Suppressor macrophage (primary cell): ENCODE measurements around the gene RER1.

Source experiments
- DNase-seq, 4 experiments: peaks; one replicate each; pipeline ENCODE4 v3.0.0-alpha.2; 2020 to 2022

Gene RER1

DNA sequence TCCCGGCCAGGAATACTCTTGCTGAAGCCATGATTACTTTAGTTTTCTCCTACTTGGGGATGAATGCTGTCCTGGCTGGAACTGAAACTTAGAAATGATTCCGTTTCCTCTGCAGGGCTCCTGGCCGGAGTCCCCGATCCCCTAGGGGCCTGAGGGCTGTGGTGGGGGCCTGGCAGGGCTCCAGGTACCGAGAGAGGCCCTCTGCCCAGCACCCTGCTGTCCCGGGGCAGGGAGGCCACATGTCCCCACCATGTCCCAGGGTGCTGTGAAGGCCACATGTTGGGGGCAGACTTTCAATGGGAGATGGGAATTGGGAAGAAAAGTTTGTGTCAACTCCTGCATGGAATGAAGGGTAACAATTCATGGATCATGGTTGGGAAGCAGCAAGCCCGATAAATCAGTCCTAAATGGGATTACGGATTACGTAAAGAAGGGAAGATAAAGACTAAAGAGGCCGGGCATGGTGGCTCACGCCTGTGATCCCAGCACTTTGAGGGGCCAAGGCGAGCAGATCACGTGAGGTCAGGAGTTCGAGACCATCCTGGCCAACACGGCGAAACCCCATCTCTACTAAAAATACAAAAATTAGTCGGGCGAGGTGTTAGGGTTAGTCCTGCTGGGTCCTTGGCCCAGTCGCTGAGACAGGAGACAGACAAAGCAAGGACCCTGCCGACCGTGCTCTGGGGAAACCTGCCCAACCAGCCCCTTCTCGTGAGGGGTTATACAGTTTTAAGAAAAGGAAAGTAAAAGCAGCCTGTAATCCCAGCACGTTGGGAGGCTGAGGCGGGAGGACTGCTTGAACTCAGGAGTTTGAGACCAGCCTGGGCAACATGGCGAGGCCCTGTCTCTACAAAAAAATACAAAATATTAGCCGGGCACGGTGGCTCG lies 37.8 kb upstream of the RER1 start:
- DNase-seq: no peak

DNA sequence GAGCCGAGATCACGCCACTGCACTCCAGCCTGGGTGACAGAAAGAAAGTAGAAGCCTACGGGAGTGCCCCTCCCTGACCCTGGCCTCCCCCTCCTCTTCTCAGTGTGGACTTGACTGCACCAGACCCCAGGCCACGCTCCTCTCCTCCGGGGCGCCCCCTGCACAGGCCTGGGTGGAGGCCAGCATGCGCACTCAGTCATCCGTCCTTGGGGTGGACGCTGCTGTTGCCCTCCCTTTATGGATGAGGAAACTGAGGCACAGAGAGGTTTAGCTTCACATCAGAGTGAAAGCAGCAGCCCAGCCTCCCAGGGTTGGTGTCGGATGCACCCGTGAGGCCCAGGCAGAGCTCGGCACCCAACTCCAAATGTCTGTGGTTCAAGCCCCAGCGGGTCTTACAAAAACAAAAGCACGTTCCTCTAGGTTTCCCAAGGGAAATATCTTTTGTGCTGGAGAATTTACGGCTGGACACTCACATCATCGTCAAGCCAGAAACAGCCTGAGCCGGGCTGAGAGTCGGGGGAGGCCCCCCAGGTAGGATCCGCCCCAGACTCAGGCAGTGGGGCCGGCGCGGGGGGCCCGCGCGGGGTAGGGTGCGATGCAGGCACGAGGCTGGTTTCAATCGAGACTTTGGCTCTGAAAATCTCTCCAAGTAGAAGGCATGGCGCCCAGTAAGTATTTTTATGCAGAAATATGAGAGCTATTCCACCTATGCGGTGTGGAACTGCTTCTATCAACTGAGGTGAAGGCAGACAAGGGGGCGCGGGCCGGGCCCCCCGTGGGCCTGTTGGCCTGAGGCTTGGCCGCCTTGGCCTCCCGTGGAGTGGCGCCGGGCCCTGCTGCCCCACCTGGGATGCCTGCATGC lies 36.9 kb upstream of the RER1 start:
- no peak for DNase-seq

GRCh38 chr1:2355373-2356261 lies 36.0 kb upstream of the RER1 start:
- DNase-seq: no peak

DNA sequence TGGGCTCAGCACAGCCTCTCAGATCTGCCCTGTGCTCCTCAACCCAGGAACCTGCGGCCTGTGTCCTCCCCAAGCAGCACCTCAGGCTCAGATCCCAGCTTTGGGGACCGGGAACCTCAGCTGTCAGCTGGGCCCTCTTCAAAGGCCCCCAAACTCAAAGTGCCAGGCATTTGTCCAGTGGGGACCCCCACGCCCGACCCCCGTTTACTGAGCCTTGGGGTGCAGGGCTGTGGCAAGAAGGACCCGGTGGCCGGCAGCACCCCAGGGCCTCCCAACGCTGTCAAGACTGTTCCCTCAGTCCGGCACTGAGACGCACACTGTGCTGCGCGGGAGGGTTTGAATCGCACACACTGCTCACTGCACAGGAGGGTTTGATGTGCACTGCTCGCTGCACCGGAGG lies 35.2 kb upstream of the RER1 start:
- no peak for DNase-seq

DNA sequence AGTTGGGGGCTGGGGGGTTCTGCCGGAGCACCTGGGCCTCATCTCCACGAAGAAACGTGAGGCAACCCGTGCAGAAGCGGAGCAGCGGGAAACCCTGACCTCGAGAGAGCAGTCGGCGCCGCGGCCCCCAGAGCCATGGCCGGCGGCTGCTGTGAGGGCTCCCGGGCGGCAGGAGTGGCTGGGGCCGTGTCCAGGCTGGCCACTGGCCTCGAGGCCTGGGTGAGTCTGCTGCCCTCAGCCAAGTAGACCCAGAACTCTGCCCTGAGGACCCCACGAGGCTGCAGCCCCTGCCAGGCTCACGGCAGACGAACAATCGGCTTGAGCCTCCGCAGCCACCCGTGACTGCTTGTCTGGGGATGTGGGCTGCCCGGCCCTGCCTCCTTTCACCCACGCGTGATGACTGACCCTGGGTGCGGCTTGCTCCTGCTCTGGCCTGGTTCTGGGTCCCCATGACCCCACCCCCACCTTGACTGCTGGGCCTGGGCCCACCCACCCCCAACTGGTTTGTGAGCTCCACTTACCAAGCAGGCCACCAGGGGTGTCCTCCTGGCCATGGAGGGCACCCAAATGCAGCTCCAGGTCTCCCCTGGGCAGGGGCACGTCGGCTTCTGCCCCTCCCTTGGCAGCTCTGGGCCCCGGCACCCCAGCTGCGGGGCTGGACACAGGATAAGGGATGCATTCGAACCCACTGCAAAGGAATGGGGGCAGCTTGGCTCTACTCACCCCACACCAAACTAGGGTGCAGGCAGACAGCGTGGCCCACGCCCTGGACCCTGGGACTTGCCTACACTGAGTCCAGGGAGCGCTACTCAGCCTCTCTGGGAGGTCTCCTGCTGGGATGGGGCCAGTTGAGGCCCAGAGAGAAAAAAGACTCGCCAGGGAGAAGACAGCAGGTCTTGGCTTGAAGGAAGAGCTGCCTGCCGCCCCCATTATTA lies 34.5 kb upstream of the RER1 start:
- no peak for DNase-seq

GRCh38 chr1:2358072-2358471 lies 33.6 kb upstream of the RER1 start:
- DNase-seq: no peak

GRCh38 chr1:2358651-2359640 lies 32.7 kb upstream of the RER1 start:
- no peak for DNase-seq

DNA sequence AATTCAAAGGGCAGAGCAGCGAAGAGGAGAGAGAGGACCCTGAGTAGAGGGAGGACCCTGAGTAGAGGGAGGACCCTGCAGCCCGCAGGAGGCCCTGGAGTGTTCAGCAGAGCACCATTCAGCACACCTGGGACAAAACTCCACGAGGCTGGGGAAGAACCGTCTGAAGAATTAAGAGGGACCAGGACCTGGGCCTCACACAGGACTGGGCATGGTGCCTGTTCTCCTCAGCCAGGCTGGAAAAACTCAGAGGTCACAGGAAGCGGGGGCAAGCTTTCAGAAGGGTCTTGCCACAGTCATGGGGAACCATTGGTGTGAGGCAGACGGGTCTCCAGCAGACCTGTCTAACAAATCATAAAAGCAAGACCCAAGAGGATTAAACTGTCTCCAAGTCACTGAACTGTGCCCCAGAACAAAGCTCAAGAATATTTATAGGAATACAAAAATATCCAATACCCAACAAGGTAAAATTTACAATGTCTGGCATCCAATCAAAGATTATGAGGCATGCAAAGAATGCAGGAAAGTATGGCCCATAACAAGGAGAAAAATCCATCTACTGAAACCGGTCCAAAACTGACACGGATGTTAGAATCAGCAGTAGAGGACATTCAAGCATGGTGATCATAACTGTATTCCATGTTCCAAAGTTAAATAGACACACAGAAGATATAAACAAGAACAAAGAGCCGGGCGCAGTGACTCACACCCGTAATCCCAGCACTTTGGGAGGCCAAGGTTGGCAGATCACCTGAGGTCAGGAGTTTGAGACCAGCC lies 30.9 kb upstream of the RER1 start:
- no peak for DNase-seq

DNA sequence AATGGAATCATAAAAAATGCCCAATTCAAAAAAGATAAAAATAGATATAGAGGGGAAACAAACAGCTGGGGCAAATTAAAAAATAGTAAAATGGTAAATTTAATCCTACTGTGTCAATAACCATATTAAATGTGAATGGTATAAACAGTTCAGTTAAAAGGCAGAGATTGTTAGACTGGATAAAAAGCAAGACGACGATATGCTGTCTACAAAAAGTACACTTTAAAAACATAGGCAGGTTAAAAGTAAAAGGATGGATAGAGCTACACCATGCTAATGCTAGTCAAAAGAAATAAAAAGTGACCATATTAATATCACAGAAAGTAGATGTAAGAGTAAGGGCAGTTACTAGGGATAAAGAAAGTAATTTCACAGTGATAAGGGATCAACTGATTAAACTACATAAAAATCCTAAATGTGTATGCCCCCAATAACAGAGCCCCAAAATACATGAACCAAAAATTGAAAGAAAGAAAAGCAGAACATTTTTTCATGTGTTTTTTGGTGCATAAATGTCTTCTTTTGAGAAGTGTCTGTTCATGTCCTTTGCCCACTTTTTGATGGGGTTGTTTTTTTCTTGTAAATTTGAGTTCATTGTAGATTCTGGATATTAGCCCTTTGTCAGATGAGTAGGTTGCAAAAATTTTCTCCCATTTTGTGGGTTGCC lies 27.7 kb upstream of the RER1 start:
- no peak for DNase-seq

GRCh38 chr1:2368053-2368744 lies 23.4 kb upstream of the RER1 start:
- DNase-seq: no peak

DNA sequence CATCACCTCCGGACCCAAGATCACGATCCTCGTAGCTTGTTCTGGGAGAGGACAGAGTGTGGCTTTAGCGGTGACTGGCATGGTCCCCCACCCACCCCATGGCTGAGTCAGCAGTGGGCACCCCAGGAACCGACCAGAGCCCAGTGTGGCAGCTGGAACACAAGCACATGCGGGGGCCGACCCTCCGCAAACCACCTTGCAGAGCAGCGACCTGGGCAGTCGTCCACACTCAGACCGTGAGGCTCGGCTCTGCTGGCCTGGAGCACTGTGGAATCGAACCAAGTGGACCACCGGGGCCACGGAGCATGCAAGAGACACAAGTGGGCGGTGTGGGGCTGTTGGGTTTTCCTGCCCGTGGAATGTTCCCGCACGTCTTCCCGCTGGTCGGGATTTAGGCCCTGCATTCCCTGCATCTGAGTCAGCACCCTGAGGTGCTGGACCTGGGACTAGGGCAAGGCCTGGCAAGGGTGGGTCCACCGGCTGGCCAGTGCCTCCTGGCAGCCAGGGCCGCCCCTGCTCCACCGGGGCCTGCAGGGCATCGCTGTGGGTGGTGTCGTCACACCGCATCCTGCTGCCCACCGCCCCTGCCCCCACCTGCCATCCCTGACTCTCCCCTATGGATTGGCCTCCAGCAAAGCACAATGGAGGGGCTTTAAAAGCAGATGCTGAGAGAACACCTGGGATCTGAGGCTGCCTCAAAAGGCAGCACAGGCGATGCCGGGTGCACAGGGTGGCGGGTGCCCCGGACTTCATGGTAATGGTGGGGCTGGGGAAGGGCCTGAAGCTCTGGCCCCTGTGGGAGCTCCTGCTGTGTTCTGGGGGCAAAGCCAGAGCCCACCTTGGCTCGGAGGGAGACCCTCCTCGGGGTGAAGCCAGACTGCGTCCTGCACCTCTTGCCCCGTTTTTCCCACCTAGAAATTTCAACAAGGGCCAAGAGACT lies 18.8 kb upstream of the RER1 start:
- DNase-seq: no peak

- DNase-seq: no peak
Observed at GRCh38 chr1:2373551-2374251, 17.9 kb upstream of the RER1 start.

DNA sequence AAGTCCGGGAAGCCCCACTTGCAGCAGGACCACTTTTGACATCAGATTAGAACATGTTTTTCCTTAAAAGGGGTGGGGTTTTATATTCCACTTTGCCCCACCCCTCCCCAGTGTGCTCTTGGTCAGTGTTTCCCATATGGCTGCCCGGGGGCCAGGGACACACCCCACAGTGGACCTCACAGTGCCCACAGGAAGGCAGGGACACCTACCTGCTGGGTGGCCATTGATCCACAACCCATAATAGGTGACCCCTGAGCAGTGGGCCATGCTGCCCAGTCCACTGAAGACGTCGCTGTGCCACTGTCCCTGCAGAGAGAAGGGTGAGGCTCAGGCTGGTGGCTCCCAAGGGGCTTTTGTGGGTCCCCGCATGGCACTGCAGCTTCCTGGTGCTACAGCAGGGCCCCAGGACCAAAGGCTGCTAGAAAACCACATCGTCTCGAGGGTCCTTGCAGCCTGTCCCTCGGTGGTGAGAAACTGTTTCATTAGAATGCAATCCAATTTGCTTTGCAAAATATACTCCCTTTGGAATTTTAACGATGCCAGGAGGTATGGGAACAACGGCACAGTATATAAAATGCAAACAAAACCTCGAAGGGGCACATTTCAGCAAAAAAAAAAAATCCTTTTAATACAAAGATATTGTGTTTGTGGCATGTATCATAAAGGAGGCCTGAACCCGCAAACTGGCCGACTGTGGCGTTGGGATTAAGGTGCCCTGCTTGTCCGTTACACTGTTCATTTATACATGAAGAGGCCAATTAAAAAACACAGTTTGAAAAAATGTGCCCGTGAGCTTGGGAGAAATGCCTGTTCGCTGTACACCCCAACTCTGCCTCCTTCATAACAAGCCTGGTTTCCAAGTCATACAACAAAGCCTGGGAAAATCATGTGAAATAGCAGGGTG lies 17.1 kb upstream of the RER1 start:
- DNase-seq: no peak

GRCh38 chr1:2375246-2375922 lies 16.3 kb upstream of the RER1 start:
- no peak for DNase-seq

DNA sequence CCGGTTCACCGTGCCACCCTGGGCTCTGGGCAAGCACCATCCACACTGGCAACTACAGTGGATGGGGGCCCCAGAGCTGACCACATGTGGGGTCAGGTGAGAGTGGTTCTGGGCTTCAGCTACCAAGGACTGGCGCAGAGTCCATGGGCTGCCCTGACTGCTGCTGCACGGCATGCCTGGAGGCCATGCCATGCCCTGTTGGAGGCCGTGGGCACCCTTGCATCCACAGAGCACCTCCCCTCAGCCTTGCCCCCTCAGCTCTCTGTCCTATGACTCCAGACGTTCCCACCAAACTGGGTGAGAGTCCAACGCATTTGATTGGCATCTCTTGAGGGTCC lies 15.7 kb upstream of the RER1 start:
- no peak for DNase-seq
